ENCODE results near the gene MSRB1. TPM values are rescaled to one million over a fixed set of nuclear protein-coding genes. Genes with fewer than 3 reads are reported as not detected.

MSRB1 gene
- polyA plus RNA-seq, 2 donors, result 25.9 to 52.7 TPM

DNA sequence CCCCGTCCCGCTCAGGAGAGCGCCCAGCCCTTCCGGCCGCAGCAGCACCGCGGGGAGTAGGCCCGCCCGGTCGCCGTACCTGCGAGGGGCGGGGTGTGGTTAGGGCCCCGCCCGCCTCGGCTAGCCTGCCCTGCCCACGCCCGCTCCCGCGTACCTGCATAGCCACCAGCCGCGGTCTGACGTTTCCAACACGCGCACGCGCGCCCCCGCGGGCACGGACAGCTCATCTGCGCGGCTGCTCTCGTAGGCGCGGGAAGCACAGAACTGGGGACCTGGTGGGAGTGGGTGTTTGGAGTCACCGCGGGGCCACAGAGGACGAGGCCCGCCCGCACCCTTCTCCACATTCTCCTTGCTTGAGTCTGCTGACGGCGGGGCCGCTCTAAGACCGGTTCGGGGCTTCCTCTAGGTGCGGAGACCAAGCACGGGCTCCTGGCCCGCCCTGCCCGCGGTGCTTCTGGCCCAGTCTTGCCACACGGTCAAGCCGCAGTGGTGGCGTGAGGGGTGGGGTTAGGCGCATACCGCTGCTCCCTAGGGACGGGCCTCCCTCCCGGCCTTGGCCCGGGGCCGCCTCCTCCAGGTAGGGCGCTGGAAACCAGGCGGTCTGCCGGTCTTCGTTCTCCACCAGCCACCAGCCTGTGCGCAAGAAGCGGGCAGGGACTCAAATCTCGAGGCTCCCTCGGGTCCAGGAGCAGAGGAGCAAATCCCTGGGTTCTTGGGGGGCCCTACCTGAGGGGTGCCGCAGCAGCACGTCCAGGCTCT, 36.5 kb upstream of the MSRB1 start:
- Histone ChIP-seq H3K4me1 (ENCODE audit: control insufficient read depth in 2 of 2, insufficient read depth in 2 of 2, low read length in 1 of 2) (peaks cover 0 to 44% of the 10 kb centered on the region in 2 donors), H3K27ac (ENCODE audit: low read depth in 2 of 2, low read length in 1 of 2) (peak overlapping the region; percentile 78 to 79), H3K36me3 (ENCODE audit: control insufficient read depth in 2 of 2, insufficient read depth in 2 of 2, low read length in 1 of 2) (peaks cover 5 to 42% of the 10 kb centered on the region in 2 donors), H3K27me3 (ENCODE audit: control insufficient read depth in 1 of 2, insufficient read depth in 2 of 2, low read length in 2 of 2) (peaks cover 0 to 10% of the 10 kb centered on the region in 2 donors), H3K9me3 (ENCODE audit: control insufficient read depth in 2 of 2, insufficient read depth in 1 of 2, low read depth in 1 of 2, low read length in 1 of 2) (no peaks in the 10 kb centered on the region), H3K4me3 (ENCODE audit: low read depth in 1 of 2, low read length in 2 of 2) (peak overlapping the region; percentile 42)
- 19% methylated on average over 60 to 70 of the region's 70 CpGs for WGBS, 2 donors

DNA sequence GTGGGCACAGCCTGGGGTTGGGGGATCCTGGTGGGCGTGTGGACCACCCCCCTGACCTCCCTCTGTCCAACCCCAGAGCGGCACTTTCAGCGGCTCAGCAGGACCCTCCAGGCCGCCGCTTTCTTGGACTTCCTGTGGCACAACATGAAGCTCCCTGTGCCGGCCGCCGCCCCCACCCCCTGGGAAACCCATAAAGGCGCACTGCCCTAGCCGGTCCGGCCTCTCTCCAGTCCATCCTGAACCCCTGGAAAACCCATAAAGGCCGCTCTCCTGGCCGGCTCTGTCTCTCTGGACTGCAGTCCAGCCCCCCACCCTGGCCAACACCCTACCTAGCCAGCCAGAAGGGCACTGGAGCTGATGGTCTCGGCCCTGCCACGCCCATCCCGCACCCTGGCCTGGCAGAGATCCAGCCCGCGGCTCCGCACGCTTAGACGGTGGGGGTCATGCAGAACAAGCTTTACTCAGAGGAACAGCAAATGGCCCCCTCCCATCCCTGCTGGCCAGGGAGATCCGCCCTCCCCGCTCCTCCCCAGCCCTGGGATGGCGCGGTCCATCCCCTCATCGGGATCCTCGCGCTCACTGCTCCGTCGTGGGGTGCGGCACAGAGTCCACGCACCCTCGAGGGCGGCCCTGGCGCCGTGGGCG, 35.6 kb upstream of the MSRB1 start:
- peaks cover 5 to 47% of the 10 kb centered on the region in 2 donors for H3K36me3 ChIP-seq (ENCODE audit: control insufficient read depth in 2 of 2, insufficient read depth in 2 of 2, low read length in 1 of 2)
- peaks cover 0 to 10% of the 10 kb centered on the region in 2 donors for H3K27me3 ChIP-seq (ENCODE audit: control insufficient read depth in 1 of 2, insufficient read depth in 2 of 2, low read length in 2 of 2)
- peak overlapping the region; percentile 42 for H3K4me3 ChIP-seq (ENCODE audit: low read depth in 1 of 2, low read length in 2 of 2)
- H3K9me3 ChIP-seq (ENCODE audit: control insufficient read depth in 2 of 2, insufficient read depth in 1 of 2, low read depth in 1 of 2, low read length in 1 of 2), result no peaks in the 10 kb centered on the region
- peak overlapping the region; percentile 78 to 79 for H3K27ac ChIP-seq (ENCODE audit: low read depth in 2 of 2, low read length in 1 of 2)
- H3K4me1 ChIP-seq (ENCODE audit: control insufficient read depth in 2 of 2, insufficient read depth in 2 of 2, low read length in 1 of 2), result peaks cover under 1 to 43% of the 10 kb centered on the region in 2 donors
- WGBS, 2 donors, result 57 to 74% methylated on average over 35 to 37 of the region's 37 CpGs

GRCh38 chr16:1977875-1978268, 34.9 kb upstream of the MSRB1 start:
- Histone ChIP-seq H3K27me3 (ENCODE audit: control insufficient read depth in 1 of 2, insufficient read depth in 2 of 2, low read length in 2 of 2) (peaks cover 0 to 10% of the 10 kb centered on the region in 2 donors), H3K4me1 (ENCODE audit: control insufficient read depth in 2 of 2, insufficient read depth in 2 of 2, low read length in 1 of 2) (peaks cover 4 to 41% of the 10 kb centered on the region in 2 donors), H3K4me3 (ENCODE audit: low read depth in 1 of 2, low read length in 2 of 2) (peak overlapping the region in 1 of 2 donors; percentile 6), H3K27ac (ENCODE audit: low read depth in 2 of 2, low read length in 1 of 2) (peak overlapping the region in 1 of 2 donors; percentile 60), H3K36me3 (ENCODE audit: control insufficient read depth in 2 of 2, insufficient read depth in 2 of 2, low read length in 1 of 2) (peaks cover 5 to 47% of the 10 kb centered on the region in 2 donors), H3K9me3 (ENCODE audit: control insufficient read depth in 2 of 2, insufficient read depth in 1 of 2, low read depth in 1 of 2, low read length in 1 of 2) (no peaks in the 10 kb centered on the region)
- 91 to 95% methylated on average over 18 of the region's 18 CpGs for WGBS, 2 donors

DNA sequence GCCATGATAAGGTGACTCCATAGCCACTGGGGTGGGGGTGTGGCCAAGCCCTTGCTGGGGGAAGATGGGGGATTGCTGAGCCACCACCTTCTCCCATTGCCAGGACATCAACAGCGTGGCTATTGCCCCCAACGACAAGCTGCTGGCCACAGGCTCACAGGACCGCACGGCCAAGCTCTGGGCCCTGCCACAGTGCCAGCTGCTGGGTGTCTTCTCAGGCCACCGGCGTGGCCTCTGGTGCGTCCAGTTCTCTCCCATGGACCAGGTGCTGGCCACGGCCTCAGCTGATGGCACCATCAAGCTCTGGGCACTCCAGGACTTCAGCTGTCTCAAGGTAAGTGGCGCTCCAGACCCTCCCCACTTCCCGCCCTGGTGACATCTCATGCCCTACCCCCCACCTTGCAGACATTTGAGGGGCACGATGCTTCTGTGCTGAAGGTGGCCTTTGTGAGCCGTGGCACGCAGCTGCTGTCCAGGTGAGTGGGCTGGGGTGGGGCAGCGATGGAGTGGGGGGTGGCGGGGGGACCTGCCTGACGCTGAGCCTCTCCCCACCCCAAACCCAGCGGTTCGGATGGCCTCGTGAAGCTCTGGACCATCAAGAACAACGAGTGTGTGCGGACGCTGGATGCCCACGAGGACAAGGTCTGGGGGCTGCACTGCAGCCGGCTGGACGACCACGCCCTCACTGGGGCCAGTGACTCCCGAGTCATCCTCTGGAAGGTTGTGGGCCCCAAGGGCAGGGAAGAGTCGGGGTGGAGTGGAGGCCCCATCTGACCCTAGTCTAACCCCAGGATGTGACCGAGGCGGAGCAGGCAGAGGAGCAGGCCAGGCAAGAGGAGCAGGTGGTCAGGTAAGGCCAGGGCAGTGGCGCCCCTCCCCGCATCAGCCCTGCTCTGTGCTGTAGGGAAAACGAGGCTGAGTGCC, 34.2 kb upstream of the MSRB1 start:
- H3K27ac ChIP-seq (ENCODE audit: low read depth in 2 of 2, low read length in 1 of 2), result no peak overlapping the region
- peaks cover 5 to 47% of the 10 kb centered on the region in 2 donors for H3K36me3 ChIP-seq (ENCODE audit: control insufficient read depth in 2 of 2, insufficient read depth in 2 of 2, low read length in 1 of 2)
- no peak overlapping the region for H3K4me3 ChIP-seq (ENCODE audit: low read depth in 1 of 2, low read length in 2 of 2)
- peaks cover 0 to 10% of the 10 kb centered on the region in 2 donors for H3K27me3 ChIP-seq (ENCODE audit: control insufficient read depth in 1 of 2, insufficient read depth in 2 of 2, low read length in 2 of 2)
- 88 to 90% methylated on average over 32 to 33 of the region's 33 CpGs for WGBS, 2 donors
- H3K4me1 ChIP-seq (ENCODE audit: control insufficient read depth in 2 of 2, insufficient read depth in 2 of 2, low read length in 1 of 2), result peaks cover 4 to 46% of the 10 kb centered on the region in 2 donors
- no peaks in the 10 kb centered on the region for H3K9me3 ChIP-seq (ENCODE audit: control insufficient read depth in 2 of 2, insufficient read depth in 1 of 2, low read depth in 1 of 2, low read length in 1 of 2)

DNA sequence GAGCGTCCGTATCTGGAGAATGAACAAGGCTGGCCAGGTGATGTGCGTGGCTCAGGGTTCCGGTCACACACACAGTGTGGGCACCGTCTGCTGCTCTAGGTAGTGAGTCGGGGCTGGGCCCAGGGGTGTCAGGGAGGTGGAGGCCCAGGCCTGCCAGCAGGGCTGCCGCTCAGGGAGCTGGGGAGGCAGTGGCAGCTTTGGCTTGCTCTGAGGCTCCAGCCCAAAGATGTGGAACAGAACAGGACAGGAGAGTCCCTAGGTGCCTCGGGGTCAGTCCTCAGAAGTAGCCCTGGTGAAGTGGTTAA, 33.2 kb upstream of the MSRB1 start:
- H3K27ac ChIP-seq (ENCODE audit: low read depth in 2 of 2, low read length in 1 of 2), result no peak overlapping the region
- no peak overlapping the region for H3K4me3 ChIP-seq (ENCODE audit: low read depth in 1 of 2, low read length in 2 of 2)
- WGBS, 2 donors, result 90 to 91% methylated on average over 8 of the region's 8 CpGs
- peaks cover 0 to 8% of the 10 kb centered on the region in 2 donors for H3K27me3 ChIP-seq (ENCODE audit: control insufficient read depth in 1 of 2, insufficient read depth in 2 of 2, low read length in 2 of 2)
- H3K9me3 ChIP-seq (ENCODE audit: control insufficient read depth in 2 of 2, insufficient read depth in 1 of 2, low read depth in 1 of 2, low read length in 1 of 2), result no peaks in the 10 kb centered on the region
- peaks cover 5 to 47% of the 10 kb centered on the region in 2 donors for H3K36me3 ChIP-seq (ENCODE audit: control insufficient read depth in 2 of 2, insufficient read depth in 2 of 2, low read length in 1 of 2)
- peaks cover 4 to 40% of the 10 kb centered on the region in 2 donors for H3K4me1 ChIP-seq (ENCODE audit: control insufficient read depth in 2 of 2, insufficient read depth in 2 of 2, low read length in 1 of 2)

DNA sequence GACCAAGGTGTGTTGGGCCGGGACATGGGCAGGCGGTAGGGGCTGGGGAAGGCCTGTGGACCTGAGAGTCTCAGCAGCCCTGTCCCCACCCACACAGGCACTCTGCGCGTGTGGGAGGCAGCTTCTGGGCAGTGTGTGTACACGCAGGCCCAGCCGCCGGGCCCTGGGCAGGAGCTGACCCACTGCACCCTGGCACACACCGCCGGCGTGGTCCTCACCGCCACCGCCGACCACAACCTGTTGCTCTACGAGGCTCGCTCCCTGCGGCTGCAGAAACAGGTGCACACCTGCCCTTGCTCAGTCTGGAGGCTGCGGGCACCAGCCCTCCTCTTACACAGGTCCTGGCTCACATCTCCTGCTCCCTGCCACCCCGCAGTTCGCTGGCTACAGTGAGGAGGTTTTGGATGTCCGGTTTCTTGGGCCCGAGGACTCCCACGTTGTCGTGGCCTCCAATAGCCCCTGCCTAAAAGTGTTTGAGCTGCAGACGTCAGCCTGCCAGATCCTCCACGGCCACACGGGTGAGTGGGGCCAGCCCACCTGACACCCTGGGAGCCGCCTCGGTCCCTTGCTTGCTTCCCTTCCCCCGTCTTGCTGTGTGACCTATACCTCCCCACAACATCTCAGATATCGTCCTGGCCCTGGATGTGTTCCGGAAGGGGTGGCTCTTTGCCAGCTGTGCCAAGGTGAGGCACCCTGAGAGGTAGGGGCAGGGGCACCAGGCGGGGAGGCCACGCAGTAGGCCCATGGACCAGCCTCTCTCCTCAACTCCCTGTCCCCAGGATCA, 32.6 kb upstream of the MSRB1 start:
- H3K9me3 ChIP-seq (ENCODE audit: control insufficient read depth in 2 of 2, insufficient read depth in 1 of 2, low read depth in 1 of 2, low read length in 1 of 2), result no peaks in the 10 kb centered on the region
- H3K36me3 ChIP-seq (ENCODE audit: control insufficient read depth in 2 of 2, insufficient read depth in 2 of 2, low read length in 1 of 2), result peaks cover 5 to 47% of the 10 kb centered on the region in 2 donors
- peaks cover 0 to 3% of the 10 kb centered on the region in 2 donors for H3K27me3 ChIP-seq (ENCODE audit: control insufficient read depth in 1 of 2, insufficient read depth in 2 of 2, low read length in 2 of 2)
- no peak overlapping the region for H3K4me3 ChIP-seq (ENCODE audit: low read depth in 1 of 2, low read length in 2 of 2)
- peaks cover 4 to 44% of the 10 kb centered on the region in 2 donors for H3K4me1 ChIP-seq (ENCODE audit: control insufficient read depth in 2 of 2, insufficient read depth in 2 of 2, low read length in 1 of 2)
- WGBS, 2 donors, result 90 to 91% methylated on average over 31 to 33 of the region's 33 CpGs
- no peak overlapping the region for H3K27ac ChIP-seq (ENCODE audit: low read depth in 2 of 2, low read length in 1 of 2)

- Histone ChIP-seq H3K9me3 (ENCODE audit: control insufficient read depth in 2 of 2, insufficient read depth in 1 of 2, low read depth in 1 of 2, low read length in 1 of 2) (no peaks in the 10 kb centered on the region), H3K4me3 (ENCODE audit: low read depth in 1 of 2, low read length in 2 of 2) (no peak overlapping the region), H3K27me3 (ENCODE audit: control insufficient read depth in 1 of 2, insufficient read depth in 2 of 2, low read length in 2 of 2) (peaks cover 0 to 2% of the 10 kb centered on the region in 2 donors), H3K36me3 (ENCODE audit: control insufficient read depth in 2 of 2, insufficient read depth in 2 of 2, low read length in 1 of 2) (peaks cover 5 to 47% of the 10 kb centered on the region in 2 donors), H3K4me1 (ENCODE audit: control insufficient read depth in 2 of 2, insufficient read depth in 2 of 2, low read length in 1 of 2) (peaks cover 4 to 32% of the 10 kb centered on the region in 2 donors), H3K27ac (ENCODE audit: low read depth in 2 of 2, low read length in 1 of 2) (no peak overlapping the region)
- 92% methylated on average over 37 to 42 of the region's 42 CpGs for WGBS, 2 donors
Measured at GRCh38 chr16:1974157-1975070, 31.4 kb upstream of the MSRB1 start.

- H3K4me1 ChIP-seq (ENCODE audit: control insufficient read depth in 2 of 2, insufficient read depth in 2 of 2, low read length in 1 of 2), result peaks cover 4 to 30% of the 10 kb centered on the region in 2 donors
- H3K9me3 ChIP-seq (ENCODE audit: control insufficient read depth in 2 of 2, insufficient read depth in 1 of 2, low read depth in 1 of 2, low read length in 1 of 2), result no peaks in the 10 kb centered on the region
- 89 to 93% methylated on average over 15 to 16 of the region's 16 CpGs for WGBS, 2 donors
- no peak overlapping the region for H3K4me3 ChIP-seq (ENCODE audit: low read depth in 1 of 2, low read length in 2 of 2)
- H3K27me3 ChIP-seq (ENCODE audit: control insufficient read depth in 1 of 2, insufficient read depth in 2 of 2, low read length in 2 of 2), result peaks cover 0 to 2% of the 10 kb centered on the region in 2 donors
- no peak overlapping the region for H3K27ac ChIP-seq (ENCODE audit: low read depth in 2 of 2, low read length in 1 of 2)
- peaks cover 5 to 45% of the 10 kb centered on the region in 2 donors for H3K36me3 ChIP-seq (ENCODE audit: control insufficient read depth in 2 of 2, insufficient read depth in 2 of 2, low read length in 1 of 2)
Measured at GRCh38 chr16:1973461-1974156, 30.6 kb upstream of the MSRB1 start.

Measured in esophagus (tissue), 2 donors.